HCT116 (cell line): ENCODE data around the gene GARNL3. TPM values are rescaled to one million over a fixed set of nuclear protein-coding genes. Genes with fewer than 3 reads are reported as not detected.

Experiments used
- ATAC-seq: fragments of 200-7000 bp; cut with Tn5 transposase; 2 replicates; pipeline ENCODE4 v1.9.1; 2020; ENCODE audit warnings: mild to moderate bottlenecking, moderate library complexity
- BruUV-seq: library from RNA; stranded (reverse); fragments of 400-500 nt; replicated peaks from 2 replicates; lab custom pipeline; 2021; lab: Mats Ljungman, UMichigan
- CTCF ChIA-PET: fragments of 300-600 bp; sonication (Branson Sonifier 250); formaldehyde crosslinking; loops from one replicate; lab custom pipeline; 2021; ENCODE audit warnings: antibody characterized with exemption; lab: Charles Lee
- POLR2A ChIA-PET: fragments of 300-600, 350-600 bp; sonication (Branson Sonifier 250); formaldehyde crosslinking; loops from one replicate; lab custom pipeline; 2021; ENCODE audit warnings: antibody characterized with exemption; lab: Charles Lee
- RAD21 ChIA-PET, 2 experiments: fragments of 300-600 bp; sonication (Branson Sonifier 250); formaldehyde crosslinking; loops; one replicate each; lab custom pipeline; 2023; ENCODE audit warnings: low total read pairs in 2 of 2; ENCODE audit not compliant: uncharacterized antibody in 2 of 2, unreplicated experiment in 2 of 2, low non-redundant PET in 1 of 2; lab: Charles Lee
- DNase-seq: peaks from one replicate; pipeline ENCODE4 v3.0.0-alpha.2; 2010; ENCODE audit warnings: low read depth, low spot score
- H2AFZ ChIP-seq: fragments of 200-600 bp; shearing (Covaris generic), sonication (generic); 2 replicates; pipeline ENCODE4 v1.6.1; 2017; ENCODE audit warnings: low read depth, mixed run types, mixed read lengths, antibody characterized with exemption, low read length; ENCODE audit not compliant: poor library complexity, severe bottlenecking
- H3K27ac ChIP-seq: 2 replicates; pipeline ENCODE4 v1.5.1; 2012; ENCODE audit warnings: low read depth, low read length
- H3K27me3 ChIP-seq: fragments of 200-600 bp; sonication (generic); 2 replicates; pipeline ENCODE4 v1.6.1; 2016; ENCODE audit warnings: mixed run types, low read length, mixed read lengths; ENCODE audit not compliant: insufficient read depth
- H3K36me3 ChIP-seq, 2 experiments: fragments of 200-500 bp in 1 of 2; fragments of 200-600 bp in 1 of 2; sonication (Bioruptor generic) in 1 of 2; sonication (generic) in 1 of 2; 2 replicates each; pipeline versions ENCODE4 v1.5.1 to v1.6.1; 2014 to 2016; ENCODE audit warnings: low read length in 2 of 2, inconsistent platforms in 1 of 2, mixed read lengths in 1 of 2, mixed run types in 1 of 2; ENCODE audit not compliant: insufficient read depth in 2 of 2, control insufficient read depth in 1 of 2
- H3K4me1 ChIP-seq, 2 experiments: fragments of 200-600 bp in 1 of 2; sonication (generic) in 1 of 2; 2 replicates each; pipeline versions ENCODE4 v1.5.1 to v1.6.1; 2012 to 2017; ENCODE audit warnings: low read length in 2 of 2, inconsistent platforms in 1 of 2, mild to moderate bottlenecking in 1 of 2, mixed read lengths in 1 of 2, mixed run types in 1 of 2, moderate library complexity in 1 of 2; ENCODE audit not compliant: insufficient read depth in 2 of 2, control insufficient read depth in 1 of 2
- H3K4me2 ChIP-seq: fragments of 200-600 bp; sonication (generic); 2 replicates; pipeline ENCODE4 v1.6.1; 2017; ENCODE audit warnings: mixed run types, low read length, mixed read lengths
- H3K4me3 ChIP-seq, 2 experiments: fragments of 200-600 bp in 1 of 2; sonication (generic) in 1 of 2; replicated peaks in 1 of 2; 2 replicates each; pipeline ENCODE4 v1.5.1; 2011 to 2016; ENCODE audit warnings: low read length in 2 of 2, control low read depth in 1 of 2, low read depth in 1 of 2, mild to moderate bottlenecking in 1 of 2, mixed read lengths in 1 of 2, mixed run types in 1 of 2
- H3K79me2 ChIP-seq: fragments of 200-600 bp; sonication (generic); 2 replicates; pipeline ENCODE4 v1.6.1; 2017; ENCODE audit warnings: mild to moderate bottlenecking, mixed run types, low read length, moderate library complexity, mixed read lengths; ENCODE audit not compliant: insufficient read depth
- H3K9ac ChIP-seq: fragments of 200-600 bp; sonication (generic); 2 replicates; pipeline ENCODE4 v1.6.1; 2016; ENCODE audit warnings: low read length, mixed read lengths
- H3K9me2 ChIP-seq: fragments of 200-600 bp; sonication (generic), shearing (Covaris generic); 2 replicates; pipeline ENCODE4 v1.6.1; 2017; ENCODE audit warnings: mixed run types, mild to moderate bottlenecking, moderate library complexity; ENCODE audit not compliant: insufficient read depth
- H3K9me3 ChIP-seq, 2 experiments: fragments of 200-500 bp in 1 of 2; fragments of 200-600 bp in 1 of 2; sonication (Bioruptor generic) in 1 of 2; sonication (generic) in 1 of 2; 2 replicates each; pipeline ENCODE4 v1.6.1; 2014 to 2017; ENCODE audit warnings: low read length in 2 of 2, mixed read lengths in 2 of 2, inconsistent platforms in 1 of 2, low read depth in 1 of 2, mild to moderate bottlenecking in 1 of 2, mixed run types in 1 of 2, moderate library complexity in 1 of 2; ENCODE audit not compliant: control insufficient read depth in 1 of 2, insufficient read depth in 1 of 2
- H4K20me1 ChIP-seq: fragments of 200-600 bp; sonication (generic), shearing (Covaris generic); 2 replicates; pipeline ENCODE4 v1.6.1; 2017; ENCODE audit warnings: mixed run types, mild to moderate bottlenecking, moderate library complexity; ENCODE audit not compliant: insufficient read depth
- CBX3 ChIP-seq: IDR thresholded peaks from 2 replicates; pipeline ENCODE4 v1.6.1; 2012; ENCODE audit warnings: low read depth
- CEBPB ChIP-seq: IDR thresholded peaks from 2 replicates; pipeline ENCODE4 v1.6.1; 2012; ENCODE audit warnings: low read depth
- ELF1 ChIP-seq: IDR thresholded peaks from 2 replicates; pipeline ENCODE4 v1.6.1; 2012; ENCODE audit warnings: low read depth, borderline replicate concordance
- EZH2phosphoT487 ChIP-seq: fragments of 200-600 bp; IDR thresholded peaks from 2 replicates; pipeline ENCODE4 v1.6.1; 2018; ENCODE audit warnings: antibody characterized with exemption, borderline replicate concordance
- JUND ChIP-seq: IDR thresholded peaks from 2 replicates; pipeline ENCODE4 v1.6.1; 2012
- POLR2A ChIP-seq: IDR thresholded peaks from 2 replicates; pipeline ENCODE4 v1.7.0; 2011; ENCODE audit warnings: borderline replicate concordance; ENCODE audit not compliant: insufficient read depth, insufficient read length; ENCODE audit errors: extremely low read depth
- SRF ChIP-seq: IDR thresholded peaks from 2 replicates; pipeline ENCODE4 v1.6.1; 2012; ENCODE audit warnings: low read depth
- TCF7L2 ChIP-seq: IDR thresholded peaks from 2 replicates; pipeline ENCODE4 v1.7.0; 2011; ENCODE audit warnings: borderline replicate concordance, inconsistent platforms; ENCODE audit not compliant: insufficient read depth, insufficient read length; ENCODE audit errors: extremely low read depth
- YY1 ChIP-seq: IDR thresholded peaks from 2 replicates; pipeline ENCODE4 v1.6.1; 2011; ENCODE audit warnings: low read length, low read depth, moderate library complexity, mild to moderate bottlenecking; ENCODE audit not compliant: insufficient replicate concordance; ENCODE audit errors: extremely low read depth
- ZFX ChIP-seq: fragments of 450-650 bp; IDR thresholded peaks from 2 replicates; pipeline ENCODE4 v1.6.1; 2017
- intact Hi-C: fragments of 100-400 bp; cut with micrococcal nuclease; formaldehyde crosslinking; loops from 2 replicates; pipeline ENCODE4 v1.10.0; 2022
- total RNA-seq: library from RNA; stranded (reverse); gene quantifications from one replicate; pipeline ENCODE4 v1.2.1, GENCODE V29; 2021; ENCODE audit not compliant: unreplicated experiment

Gene GARNL3
- total RNA-seq, 1 experiment from 2014 or later, result 8.8 TPM

- no peaks in the 10 kb centered on the region for H3K4me1 ChIP-seq
- intact Hi-C loops, result no loop called here
These were observed 27.8 kb downstream of the GARNL3 start for GRCh38 chr9:127292415-127292814.

GRCh38 chr9:127293328-127293727 is 28.8 kb downstream of the GARNL3 start:
- no peak overlapping the region for H3K4me2 ChIP-seq
- intact Hi-C loops, result no loop called here
- ChIA-PET RAD21 (no interaction called here), CTCF (no interaction called here), POLR2A (no interaction called here)
- H3K36me3 ChIP-seq, result no peaks in the 10 kb centered on the region
- H3K4me1 ChIP-seq, result no peaks in the 10 kb centered on the region
- H3K27ac ChIP-seq, result no peak overlapping the region
- DNase-seq (no peak), ATAC-seq (no peak)
- no peak overlapping the region for H2AFZ ChIP-seq
- no peaks in the 10 kb centered on the region for H3K79me2 ChIP-seq
- no peak overlapping the region for H3K9ac ChIP-seq
- no peak for TF ChIP-seq YY1
- no peak for TF ChIP-seq ELF1
- TF ChIP-seq TCF7L2, result no peak
- TF ChIP-seq CBX3, result no peak
- no peak overlapping the region for H3K4me3 ChIP-seq
- H4K20me1 ChIP-seq, result no peaks in the 10 kb centered on the region
- no TSS peak for BruUV-seq
- no peaks in the 10 kb centered on the region for H3K9me3 ChIP-seq
- H3K9me2 ChIP-seq, result no peaks in the 10 kb centered on the region
- no peaks in the 10 kb centered on the region for H3K27me3 ChIP-seq

More at GRCh38 chr9:127292415-127292814, 27.8 kb downstream of the GARNL3 start:
- H3K4me3 ChIP-seq, result no peak overlapping the region
- no peaks in the 10 kb centered on the region for H3K27me3 ChIP-seq
- no peak for ATAC-seq
- no peaks in the 10 kb centered on the region for H3K9me2 ChIP-seq
- H3K27ac ChIP-seq, result no peak overlapping the region
- no peaks in the 10 kb centered on the region for H4K20me1 ChIP-seq
- no TSS peak for BruUV-seq
- RAD21 ChIA-PET, result no interaction called here
- H2AFZ ChIP-seq, result no peak overlapping the region
- no peaks in the 10 kb centered on the region for H3K9me3 ChIP-seq
- TF ChIP-seq CBX3, result no peak
- TF ChIP-seq TCF7L2, result no peak
- TF ChIP-seq YY1, result no peak
- no peak for TF ChIP-seq ZFX
- no peak for TF ChIP-seq ELF1
- TF ChIP-seq POLR2A, result no peak
- TF ChIP-seq CEBPB, result no peak
- no peak for TF ChIP-seq EZH2phosphoT487
- no peak for TF ChIP-seq JUND
- no peak for TF ChIP-seq SRF
- POLR2A ChIA-PET, result no interaction called here
- no peak for DNase-seq
- CTCF ChIA-PET, result no interaction called here
- no peaks in the 10 kb centered on the region for H3K79me2 ChIP-seq
- no peak overlapping the region for H3K9ac ChIP-seq
- H3K4me2 ChIP-seq, result no peak overlapping the region
- no peaks in the 10 kb centered on the region for H3K36me3 ChIP-seq
